GM10266 (cell line): ENCODE data around the gene GNLY.

ENCODE experiments used
- DNase-seq: peaks from one replicate; pipeline ENCODE4 v3.0.0; 2012; ENCODE audit errors: extremely low spot score
- CTCF ChIP-seq: IDR thresholded peaks from 2 replicates; pipeline ENCODE4 v1.5.1; 2012; ENCODE audit warnings: mild to moderate bottlenecking, low read depth; ENCODE audit not compliant: control insufficient read depth, insufficient read depth; ENCODE audit errors: missing control alignments

Gene GNLY

GRCh38 chr2:85660725-85661124 is 33.4 kb upstream of the GNLY start:
- no peak for DNase-seq
- no peak for TF ChIP-seq CTCF

- no peak for DNase-seq
- no peak for TF ChIP-seq CTCF
Measured at GRCh38 chr2:85661139-85661858, 32.9 kb upstream of the GNLY start.

GRCh38 chr2:85662899-85663593 is 31.1 kb upstream of the GNLY start:
- TF ChIP-seq CTCF: no peak
- DNase-seq: no peak

GRCh38 chr2:85663594-85664565 is 30.3 kb upstream of the GNLY start:
- DNase-seq: no peak
- TF ChIP-seq CTCF: no peak

- no peak for TF ChIP-seq CTCF
- DNase-seq: no peak
Measured at GRCh38 chr2:85665264-85665937, 28.8 kb upstream of the GNLY start.

GRCh38 chr2:85666016-85666415 is 28.1 kb upstream of the GNLY start:
- no peak for TF ChIP-seq CTCF
- no peak for DNase-seq
